Stimulated activated CD4-positive, alpha-beta T cell treated with anti-CD3 and anti-CD28 coated beads, Interleukin-4, amount 100 ng/mL, for 4 hours (primary cell): ENCODE data around the gene RASA3.
"Not testable (repeated sequence)": the region's sequence is repeated elsewhere in the genome, so short reads cannot be mapped to it uniquely, and the experiment has no call there.

Source experiments
- DNase-seq, 2 experiments: peaks; one replicate each; pipeline ENCODE4 v3.0.0-alpha.2; 2020

RASA3 gene

DNA sequence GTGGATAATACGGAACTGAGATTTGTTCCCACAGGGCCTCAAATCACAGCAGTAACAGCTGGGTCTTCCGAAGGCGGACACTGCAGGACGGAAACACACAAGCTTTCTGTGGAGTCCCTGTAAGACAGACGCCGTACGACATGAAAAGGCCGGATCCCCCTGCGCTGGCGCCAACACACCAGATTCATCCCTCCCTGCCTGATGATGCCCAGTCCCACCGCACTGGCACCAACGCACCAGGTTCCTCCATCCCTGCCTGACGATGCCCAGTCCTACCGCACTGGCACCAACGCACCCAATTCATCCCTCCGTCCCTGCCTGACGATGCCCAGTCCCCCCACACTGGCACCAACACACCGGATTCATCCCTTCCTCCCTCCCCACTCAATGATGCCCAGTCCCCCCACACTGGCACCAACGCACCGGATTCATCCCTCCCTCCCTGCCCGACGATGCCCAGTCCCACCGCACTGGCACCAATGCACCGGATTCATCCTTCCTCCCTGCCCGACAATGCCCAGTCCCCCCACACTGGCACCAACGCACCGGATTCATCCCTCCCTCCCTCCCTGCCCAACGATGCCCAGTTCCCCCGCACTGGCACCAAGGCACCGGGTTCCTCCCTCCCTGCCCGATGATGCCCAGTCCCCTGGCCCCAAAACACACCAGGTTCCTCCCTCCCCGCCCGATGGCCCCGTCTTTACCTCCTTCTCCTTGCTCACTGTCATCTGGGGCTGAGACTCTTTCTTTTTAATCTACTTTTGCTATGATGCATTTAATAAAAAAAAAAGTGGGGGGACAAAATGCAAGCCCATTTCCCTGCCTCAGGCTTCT lies 55.1 kb downstream of the RASA3 start:
- DNase-seq = no peak

DNA sequence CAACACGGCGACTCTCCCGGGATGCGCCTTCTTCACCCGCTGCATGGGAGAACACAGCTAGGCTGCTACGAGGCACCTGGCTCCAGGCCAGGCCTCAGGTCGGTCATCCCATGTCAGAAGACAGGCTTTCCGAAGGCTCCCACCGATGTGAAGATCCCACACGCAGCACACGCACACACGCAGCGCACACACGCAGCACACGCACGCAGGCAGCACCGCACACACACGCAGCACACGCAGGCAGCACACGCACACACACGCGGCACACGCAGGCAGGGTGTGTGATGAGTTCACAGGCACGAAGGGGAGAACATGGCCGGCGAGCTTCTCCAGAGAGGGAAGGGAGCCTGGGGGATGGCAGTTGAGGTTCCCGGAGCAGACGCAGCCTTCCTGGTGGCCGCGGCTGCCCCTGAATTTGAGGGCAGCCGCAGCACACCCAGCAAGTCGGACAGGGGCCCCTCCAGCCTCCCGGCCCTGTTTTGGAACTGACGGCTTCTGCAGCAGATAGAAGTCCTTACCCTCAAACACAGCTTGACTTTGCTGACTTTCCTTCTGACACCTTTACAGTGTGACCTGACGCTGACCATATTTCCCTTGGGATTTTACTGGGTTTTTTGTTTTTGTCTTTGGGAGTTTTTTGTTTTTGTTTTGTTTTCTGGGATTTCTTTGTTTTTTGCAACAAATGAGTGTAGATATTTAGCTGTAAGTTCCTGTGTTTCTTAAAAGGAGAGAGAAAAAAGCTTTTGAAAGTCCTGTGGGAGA lies 55.9 kb downstream of the RASA3 start:
- no peak for DNase-seq

DNA sequence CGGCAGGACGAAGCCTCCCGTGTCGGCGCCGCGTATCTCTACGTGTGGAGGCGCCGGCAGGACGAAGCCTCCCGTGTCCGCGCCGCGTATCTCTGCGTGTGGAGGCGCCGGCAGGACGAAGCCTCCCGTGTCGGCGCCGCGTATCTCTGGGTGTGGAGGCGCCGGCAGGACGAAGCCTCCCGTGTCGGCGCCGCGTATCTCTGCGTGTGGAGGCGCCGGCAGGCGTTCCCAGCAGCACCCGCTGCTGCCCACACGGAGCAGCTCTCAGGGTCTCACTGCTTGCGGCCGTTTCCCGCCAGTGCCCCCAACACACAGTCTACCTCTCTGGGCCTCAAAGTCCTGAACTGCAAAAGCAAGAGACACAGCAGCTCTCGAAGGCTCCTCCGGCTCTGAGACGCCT lies 56.6 kb downstream of the RASA3 start:
- DNase-seq = not testable (repeated sequence)

DNA sequence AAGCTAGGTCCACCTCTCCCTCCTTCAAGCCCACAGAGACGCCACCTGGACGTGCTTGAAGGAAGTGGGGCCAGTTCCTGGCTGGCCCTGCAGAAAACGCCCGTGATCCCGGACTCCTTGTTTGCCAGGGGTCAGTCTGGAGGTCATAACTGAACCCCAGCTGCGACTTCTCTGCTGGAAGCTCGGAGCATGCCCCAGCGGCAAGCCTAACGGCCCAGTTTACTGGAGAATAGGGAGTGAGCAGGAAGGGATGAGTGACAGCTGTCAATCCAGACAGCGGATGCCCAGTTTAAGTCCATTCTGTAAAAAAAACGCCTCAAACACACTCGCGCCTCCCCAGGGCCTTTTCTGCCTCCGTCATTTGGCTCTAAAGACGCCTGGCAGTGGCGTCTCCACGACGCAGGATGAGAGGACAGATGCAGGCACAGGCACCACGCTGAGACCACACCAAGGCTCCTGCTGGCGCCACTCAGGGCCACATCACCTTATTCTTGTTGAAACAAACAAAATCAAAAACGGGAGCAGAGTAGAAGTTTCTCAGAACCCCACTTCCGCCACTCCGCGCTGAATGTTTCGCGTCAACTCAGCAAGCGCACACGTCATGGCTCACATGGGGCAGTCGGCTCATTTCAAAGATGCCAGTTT lies 57.6 kb downstream of the RASA3 start:
- DNase-seq = no peak

DNA sequence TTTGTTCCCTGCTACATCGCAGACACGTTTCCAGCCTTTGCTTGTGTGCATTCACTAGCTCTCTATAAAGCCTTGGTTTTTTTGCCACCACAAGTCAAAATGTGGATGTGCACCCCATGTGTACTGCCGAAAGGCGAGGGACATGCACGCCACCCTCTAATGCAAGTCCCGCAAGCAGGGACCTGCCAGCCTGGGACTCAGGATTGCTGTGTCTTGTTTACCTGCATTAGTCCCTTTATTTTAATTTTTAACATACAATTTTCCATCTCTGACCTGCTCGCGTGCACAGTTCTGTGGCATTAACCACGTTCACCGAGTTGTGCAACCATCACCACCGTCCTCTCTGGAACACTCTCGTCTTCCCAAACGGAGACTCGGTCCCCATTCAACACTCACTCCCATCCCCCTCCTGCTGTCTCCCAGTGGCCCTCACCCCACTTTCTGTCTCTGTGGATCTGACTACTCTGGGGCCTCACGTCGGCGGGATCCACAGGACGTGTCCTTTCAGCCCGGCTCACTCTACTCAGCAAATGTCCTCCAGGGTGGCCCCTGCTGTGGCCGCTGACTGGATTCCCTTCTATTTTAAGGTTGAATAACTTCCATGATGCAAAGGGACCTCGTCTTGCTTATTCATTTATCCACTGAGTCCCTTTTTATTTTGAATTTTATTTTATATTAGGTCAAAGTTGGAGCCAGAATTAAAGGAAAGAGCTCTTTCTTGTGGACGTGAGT lies 58.4 kb downstream of the RASA3 start:
- DNase-seq = no peak

DNA sequence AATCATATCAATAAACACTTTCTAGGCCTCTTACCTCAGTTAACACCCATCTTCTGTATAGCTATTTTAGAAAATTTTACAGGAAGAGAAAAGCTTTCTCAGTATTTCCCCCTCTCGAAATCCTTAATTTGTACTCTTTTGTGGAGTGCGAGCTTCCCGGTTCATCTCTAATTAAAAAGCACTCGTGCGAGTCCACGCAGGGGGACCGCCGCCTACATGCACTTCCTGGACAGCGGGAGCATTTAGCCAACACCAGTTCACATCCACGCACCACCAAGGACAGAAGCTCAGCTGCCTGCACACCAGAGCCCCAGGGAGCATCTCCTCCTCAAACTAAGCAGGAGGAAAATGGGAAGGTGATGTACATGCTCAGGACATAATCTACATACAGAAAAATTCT lies 60.0 kb downstream of the RASA3 start:
- DNase-seq = no peak

DNA sequence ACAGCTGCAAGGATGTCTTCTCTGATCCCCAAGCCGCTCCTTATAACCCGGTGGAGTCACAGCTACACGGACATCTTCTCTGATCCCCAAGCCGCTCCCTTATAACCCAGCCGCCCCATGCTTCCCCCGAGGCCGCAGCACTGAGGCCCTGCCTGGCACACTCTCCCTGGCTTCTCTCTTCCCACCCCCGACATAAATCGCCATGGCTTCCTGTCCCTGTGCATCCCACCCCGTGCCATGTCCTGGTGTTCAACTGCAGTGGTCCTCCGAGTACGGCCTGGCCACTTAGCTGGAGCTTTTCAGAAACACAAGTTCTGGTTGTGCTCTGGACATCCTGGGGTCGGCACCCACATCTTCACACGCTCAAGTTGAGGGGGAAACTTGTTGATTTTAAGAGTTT lies 60.4 kb downstream of the RASA3 start:
- DNase-seq = no peak

DNA sequence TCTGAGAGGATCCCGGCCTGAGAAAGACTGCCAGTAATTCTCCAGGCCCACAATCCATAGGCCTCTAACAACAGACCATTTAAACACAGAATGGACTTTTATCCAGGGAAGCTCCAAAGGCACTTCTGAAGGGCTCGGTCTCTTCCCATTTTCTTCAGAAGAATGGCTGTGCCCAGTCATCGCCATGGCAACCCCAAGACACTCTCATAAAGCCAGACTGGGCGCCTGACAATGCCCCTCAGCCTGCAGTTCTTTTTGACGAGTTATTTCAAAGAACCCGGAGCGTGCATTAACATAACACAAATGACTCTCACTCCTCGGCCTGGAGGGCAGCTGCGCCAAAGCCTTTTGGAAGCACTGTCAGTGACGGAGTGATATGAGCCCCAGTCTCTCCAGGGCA lies 61.0 kb downstream of the RASA3 start:
- no peak for DNase-seq

DNA sequence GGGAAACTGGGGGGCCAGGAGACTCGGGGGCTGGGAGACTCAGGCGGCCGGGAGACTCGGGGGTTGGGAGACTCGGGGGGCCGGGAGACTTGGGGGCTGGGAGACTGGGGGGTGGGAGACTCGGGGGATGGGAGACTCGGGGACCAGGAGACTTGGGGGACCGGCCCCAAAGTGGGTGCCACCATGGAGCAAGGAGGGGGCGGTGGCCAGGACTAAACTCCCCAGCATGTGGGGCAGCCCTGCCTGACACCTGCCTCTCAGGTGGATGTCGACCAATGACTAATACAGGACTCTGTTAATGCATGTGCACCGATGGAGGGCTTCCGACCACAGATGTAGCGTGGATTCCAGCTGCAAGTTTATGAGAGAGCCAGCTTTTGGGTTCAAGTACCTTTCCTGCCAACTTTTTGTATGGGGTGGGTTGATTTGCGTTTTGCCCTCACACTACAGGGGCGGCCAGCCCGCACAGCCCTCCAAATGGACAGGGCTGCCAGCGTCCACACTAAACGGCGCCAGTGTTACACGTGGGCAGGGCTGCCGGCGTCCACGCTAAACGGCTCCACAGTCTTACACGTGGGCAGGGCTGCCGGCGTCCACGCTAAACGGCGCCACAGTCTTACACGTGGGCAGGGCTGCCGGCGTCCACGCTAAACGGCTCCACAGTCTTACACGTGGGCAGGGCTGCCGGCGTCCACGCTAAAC lies 62.2 kb downstream of the RASA3 start:
- no peak for DNase-seq

DNA sequence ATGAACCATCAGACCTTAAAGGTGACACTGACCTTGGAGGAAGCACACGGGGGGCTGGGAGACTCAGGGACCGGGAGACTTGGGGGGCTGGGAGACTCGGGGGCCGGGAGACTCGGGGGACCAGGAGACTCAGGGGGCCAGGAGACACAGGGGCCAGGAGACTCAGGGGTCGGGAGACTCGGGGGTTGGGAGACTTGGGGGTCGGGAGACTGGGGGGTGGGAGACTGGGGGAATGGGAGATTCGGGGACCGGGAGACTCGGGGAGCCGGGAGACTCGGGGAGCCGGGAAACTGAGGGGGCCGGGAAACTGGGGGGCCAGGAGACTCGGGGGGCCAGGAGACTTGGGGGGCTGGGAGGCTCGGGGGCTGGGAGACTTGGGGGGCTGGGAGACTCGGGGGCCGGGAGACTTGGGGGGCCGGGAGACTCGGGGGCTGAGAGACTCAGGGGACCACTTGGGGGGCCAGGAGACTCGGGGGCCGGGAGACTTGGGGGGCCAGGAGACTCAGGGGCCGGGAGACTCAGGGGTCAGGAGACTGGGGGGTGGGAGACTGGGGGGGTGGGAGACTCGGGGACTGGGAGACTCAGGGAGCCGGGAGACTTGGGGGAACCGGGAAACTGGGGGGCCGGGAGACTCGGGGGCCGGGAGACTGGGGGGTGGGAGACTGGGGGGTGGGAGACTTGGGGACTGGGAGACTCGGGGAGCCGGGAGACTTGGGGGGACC lies 62.9 kb downstream of the RASA3 start:
- no peak for DNase-seq

DNA sequence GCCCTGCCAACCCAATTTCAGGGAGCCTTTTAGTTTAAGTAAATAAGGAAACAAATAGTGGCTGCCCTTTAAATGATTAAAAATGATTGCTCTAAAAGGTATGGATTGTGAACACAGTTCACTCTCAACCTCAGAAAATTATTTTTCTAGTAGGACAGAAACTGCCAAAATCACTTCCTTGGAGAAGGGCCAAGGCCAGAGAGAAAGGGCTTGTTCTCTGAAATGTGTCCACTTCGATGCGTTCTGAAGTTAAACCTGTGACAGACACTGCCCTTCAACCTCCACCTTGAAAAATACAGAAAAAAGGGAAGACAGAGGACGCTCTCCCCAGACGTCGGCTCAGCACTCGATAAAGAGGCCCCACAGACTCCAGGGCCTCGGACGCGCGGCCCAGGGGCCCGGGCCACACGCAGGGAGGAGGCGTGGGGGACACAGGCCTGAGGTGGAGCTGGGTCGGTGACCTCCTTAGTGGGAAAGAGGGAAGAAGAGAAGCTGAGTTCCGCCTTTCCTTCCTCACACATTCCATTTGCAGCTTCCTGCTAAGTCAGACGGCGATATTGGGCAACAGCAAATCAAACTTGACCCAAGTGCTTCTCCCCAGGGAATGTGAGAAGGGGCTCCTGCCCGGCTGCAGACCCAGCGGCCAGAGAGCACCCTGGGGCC lies 63.6 kb downstream of the RASA3 start:
- no peak for DNase-seq

DNA sequence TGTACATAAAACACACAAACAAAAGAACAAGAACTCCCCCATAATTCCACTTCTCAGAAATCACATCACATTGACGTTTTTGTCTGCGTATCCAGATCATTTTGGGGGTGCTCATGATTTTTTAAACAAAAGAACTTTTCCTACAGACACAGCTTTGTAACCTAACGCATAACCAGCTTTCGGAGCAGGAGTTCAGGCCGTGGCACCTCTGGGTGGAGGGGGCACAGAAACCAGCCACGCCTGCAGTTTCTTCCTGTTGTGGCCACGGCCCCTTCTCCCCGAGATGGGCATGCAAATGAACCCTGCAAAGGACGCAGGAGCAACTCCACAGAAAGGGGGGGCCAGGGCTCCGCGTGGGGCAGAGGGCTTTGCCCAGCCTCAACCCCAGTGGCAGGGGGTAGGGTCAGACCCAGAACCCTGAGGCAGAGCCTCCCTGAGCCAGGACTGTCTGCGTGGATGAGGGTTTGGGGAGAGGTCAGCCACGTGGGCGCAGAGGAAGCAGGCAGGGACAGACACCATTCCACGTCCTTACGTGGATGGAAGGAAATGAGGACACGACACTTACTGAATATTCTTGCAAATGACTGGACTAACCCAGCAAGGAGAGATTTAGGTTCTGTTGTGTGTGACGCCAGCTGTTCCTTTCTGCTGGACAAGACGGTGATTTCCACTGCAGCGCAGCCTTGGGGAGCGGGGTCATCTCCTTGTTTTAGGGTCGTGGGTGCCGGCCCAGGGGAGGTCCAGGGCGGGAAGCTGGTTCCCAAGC lies 64.4 kb downstream of the RASA3 start:
- DNase-seq = peak; percentile 19 to 40

DNA sequence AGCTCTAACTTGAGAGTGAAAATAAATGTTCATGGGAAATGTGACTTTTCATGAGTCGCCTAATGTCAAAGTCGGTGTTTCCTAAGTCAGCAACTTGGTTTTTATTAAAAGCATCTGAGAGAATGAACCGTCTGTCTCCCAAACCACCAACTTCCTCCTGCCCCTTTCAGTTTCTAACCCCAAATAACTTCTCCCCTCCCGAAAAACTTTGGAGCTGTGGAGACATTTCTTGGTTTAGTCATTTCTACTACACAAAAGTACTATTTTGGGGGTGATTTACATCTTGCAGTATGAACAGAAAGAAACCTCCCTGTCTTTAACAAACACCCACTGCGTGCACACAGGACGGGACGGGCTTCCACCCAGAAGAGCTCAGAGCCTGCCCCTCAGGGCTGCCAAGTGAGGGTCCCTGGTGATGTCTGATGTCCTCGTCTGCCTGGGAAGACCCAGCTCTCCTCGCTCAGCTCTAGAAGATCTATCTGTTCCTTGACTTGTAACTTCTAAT lies 65.0 kb downstream of the RASA3 start:
- peak; percentile 8 to 34 for DNase-seq

DNA sequence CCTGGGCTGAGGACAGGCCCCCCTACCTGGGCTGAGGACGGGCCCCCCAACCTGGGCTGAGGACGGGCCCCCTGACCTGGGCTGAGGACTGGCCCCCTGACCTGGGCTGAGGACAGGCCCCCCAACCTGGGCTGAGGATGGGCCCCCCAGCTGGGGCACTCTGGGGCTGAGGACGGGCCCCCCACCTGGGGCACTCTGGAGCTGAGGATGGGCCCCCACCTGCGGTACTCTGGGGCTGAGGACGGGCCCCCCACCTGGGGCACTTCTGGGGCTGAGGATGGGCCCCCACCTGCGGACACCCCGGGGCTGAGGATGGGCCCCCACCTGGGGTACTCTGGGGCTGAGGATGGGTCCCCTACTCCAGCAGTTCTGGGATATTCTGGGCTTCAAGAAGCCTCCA lies 65.5 kb downstream of the RASA3 start:
- DNase-seq = no peak

DNA sequence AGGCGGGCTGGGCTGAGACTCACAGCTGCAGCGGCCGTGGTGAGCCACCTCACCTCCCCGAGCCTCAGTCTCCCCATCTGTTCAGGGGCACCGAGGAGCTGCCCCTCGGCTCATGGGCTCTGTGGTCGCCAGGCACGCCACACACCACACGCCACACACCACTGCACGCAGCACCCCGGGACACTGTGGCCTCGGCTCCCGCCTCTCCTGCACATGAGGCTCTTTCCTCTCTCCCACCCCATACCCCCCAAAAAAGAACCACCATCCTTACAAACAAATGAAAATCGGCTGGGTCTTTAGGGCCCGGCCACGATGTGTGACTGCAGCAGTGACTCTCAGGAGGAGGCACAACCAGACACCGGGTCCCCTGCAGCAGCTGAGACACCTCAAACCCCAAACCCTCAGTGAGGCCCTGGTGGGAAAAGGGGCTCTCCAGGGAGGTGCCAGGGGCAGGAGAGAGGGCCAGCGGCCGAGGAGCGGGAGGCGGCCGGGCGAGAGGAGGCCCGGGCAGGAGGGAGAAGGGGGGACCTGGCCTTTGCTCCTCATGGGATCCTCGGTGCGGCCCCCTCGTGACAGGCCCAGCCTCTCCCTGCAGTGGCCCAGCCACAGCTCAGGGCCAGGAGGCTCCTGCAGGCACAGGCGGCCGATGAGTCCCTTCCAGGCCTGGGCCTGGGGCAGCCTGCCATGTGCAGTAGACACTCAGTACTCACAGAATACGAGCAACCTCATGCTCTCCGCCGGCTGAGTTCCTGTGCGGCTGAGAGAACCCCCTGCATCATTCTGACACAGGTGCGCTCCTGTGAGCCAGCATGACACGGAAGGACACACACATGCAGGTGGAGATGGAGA lies 66.3 kb downstream of the RASA3 start:
- DNase-seq = peak in 1 of 2 experiments; percentile 22

DNA sequence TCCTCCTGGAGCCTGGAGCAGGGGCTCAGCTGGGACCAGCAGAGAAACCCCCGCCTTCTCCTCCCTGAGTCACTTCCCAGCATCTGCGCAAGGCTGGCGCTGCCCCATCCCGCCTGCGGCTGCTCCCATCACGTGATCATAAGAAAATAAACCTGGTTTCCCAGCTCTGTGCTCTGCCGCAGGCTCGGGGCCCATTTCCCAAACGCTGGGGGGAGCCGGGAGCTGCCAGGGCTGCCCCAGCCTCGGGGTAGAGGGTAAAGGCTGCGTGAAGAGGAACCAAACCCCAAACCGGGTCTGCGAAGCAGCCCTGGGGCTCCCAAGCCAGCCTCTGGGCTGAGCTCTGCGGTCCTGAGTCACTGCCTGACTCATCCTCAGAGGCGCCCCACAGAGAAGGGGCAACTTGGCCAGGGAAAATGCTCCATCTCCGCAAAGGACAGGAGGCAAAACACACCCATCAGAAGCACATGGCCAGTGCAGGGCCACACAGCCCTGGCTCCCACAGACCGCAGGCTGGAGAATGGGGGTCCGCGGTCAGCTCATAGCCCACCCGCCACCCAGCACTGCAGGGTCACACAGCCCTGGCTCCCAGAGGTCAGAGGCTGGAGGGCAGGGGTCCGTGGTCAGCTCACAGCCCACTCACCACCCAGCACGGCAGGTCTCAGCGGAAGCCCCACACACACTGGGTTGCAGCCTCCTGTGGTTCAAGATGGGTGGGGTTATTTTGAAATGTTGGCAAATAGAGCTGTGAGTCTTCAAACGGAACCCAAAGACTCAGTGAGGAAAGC lies 67.1 kb downstream of the RASA3 start:
- peak; percentile 70 to 82 for DNase-seq

DNA sequence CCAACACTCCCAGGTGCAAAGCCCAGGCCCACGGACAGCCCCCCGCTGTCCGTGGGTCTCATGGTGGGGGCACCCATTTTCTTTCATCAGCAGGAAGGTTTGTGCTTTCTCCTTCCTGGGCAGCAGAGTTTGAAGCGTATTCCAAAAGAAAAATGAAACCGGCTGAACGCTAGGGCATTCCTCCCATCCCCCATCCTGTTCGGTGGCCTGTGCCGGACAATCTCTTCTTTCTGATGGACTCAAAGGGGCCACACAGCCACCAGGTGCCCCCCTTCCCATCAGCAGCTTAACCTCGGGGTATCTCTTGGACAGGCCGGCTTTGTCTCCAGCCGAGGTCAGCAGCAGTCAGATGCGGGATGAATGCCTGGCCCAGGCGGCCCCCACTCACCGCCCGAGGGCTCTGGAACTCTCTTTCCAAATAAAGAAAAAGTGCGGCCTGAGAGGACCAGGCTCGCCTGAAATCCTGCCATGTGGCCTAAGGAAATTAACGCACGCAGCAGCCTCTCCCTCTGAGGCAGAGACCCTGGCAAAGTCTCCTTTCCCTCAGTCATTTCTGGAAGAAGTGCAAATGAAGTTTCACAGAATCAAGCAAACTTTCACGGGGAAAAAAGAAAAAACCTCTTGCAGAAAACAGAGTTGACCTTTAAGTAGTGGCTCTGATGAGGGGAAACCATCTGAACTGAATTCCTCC lies 67.8 kb downstream of the RASA3 start:
- no peak for DNase-seq
